GM12873 (cell line): Measurements from ENCODE around the gene ENPP7.

Source experiments
- CTCF ChIP-seq: IDR thresholded peaks from 2 replicates; pipeline ENCODE4 v1.5.1; 2012; ENCODE audit warnings: low read depth, mild to moderate bottlenecking, moderate library complexity, low read length, control low read depth; ENCODE audit not compliant: insufficient read depth; ENCODE audit errors: missing control alignments

ENPP7 gene

GRCh38 chr17:79698146-79698846 lies 32.4 kb upstream of the ENPP7 start:
- no peak for TF ChIP-seq CTCF

GRCh38 chr17:79699386-79700036 lies 31.2 kb upstream of the ENPP7 start:
- TF ChIP-seq CTCF, result no peak

- no peak for TF ChIP-seq CTCF
These were observed 30.2 kb upstream of the ENPP7 start for GRCh38 chr17:79700592-79700991.

- TF ChIP-seq CTCF, result no peak
These were observed 28.7 kb upstream of the ENPP7 start for GRCh38 chr17:79702034-79702433.

GRCh38 chr17:79702550-79703236 lies 28.1 kb upstream of the ENPP7 start:
- no peak for TF ChIP-seq CTCF

- no peak for TF ChIP-seq CTCF
These were observed 26.1 kb upstream of the ENPP7 start for GRCh38 chr17:79704691-79705090.

GRCh38 chr17:79705674-79706073 lies 25.1 kb upstream of the ENPP7 start:
- no peak for TF ChIP-seq CTCF
